ENCODE results near the gene SRP72. TPM values are rescaled to one million over a fixed set of nuclear protein-coding genes. Genes with fewer than 3 reads are reported as not detected.
"Not testable (repeated sequence)": the region's sequence is repeated elsewhere in the genome, so short reads cannot be mapped to it uniquely, and the experiment has no call there.

SRP72 gene, protein sequence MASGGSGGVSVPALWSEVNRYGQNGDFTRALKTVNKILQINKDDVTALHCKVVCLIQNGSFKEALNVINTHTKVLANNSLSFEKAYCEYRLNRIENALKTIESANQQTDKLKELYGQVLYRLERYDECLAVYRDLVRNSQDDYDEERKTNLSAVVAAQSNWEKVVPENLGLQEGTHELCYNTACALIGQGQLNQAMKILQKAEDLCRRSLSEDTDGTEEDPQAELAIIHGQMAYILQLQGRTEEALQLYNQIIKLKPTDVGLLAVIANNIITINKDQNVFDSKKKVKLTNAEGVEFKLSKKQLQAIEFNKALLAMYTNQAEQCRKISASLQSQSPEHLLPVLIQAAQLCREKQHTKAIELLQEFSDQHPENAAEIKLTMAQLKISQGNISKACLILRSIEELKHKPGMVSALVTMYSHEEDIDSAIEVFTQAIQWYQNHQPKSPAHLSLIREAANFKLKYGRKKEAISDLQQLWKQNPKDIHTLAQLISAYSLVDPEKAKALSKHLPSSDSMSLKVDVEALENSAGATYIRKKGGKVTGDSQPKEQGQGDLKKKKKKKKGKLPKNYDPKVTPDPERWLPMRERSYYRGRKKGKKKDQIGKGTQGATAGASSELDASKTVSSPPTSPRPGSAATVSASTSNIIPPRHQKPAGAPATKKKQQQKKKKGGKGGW
- total RNA-seq, result 155 and 156 TPM in 2 replicates

DNA sequence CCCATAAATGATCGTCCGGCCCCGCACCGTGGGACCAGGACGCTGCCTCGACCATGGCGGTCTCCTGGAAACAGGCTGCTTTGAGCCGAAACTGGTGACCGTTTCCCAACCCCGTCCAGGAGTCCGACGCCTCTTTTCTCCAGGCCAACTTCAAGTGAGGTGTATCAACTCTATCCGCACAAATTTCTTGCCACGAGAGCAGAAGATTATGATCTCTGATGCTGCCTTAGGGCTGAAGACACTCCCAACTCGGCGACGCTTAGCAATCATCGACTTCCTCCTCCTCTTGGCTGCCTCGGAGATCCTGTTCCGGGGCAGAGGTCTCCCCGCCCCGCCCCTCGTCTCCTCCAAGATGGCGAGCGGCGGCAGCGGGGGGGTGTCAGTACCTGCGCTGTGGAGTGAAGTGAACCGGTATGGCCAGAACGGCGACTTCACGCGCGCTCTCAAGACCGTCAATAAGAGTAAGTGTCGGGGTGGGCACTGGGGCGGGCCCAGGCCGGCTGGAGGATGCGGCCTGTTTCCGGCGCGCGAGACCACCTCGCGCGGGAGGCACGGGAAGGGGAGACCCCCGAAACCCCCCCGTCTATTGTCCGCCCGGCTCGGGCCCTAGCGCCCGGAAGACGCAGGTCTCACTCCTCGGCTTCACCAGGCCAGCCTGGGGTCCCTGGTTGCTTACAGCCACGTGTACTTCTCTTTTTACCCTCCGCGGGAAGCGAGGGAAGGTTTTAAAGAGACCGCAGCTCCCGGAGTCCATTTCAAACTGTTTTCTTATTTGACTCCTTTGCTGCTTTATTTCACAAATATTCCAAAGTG is at the start of gene SRP72:
Gene SRP72 (plus strand): TSS at position 334 of the 813 bp plus-strand sequence. CDS start 19 bp downstream, at position 353.
- intact Hi-C loops (cut with micrococcal nuclease), result loop anchor here (1.0 to 5.0 kb wide), 9 partner anchors 31 to 920 kb away; partner anchors contain the start of genes AASDH, CLOCK, EXOC1 and PAICS

DNA sequence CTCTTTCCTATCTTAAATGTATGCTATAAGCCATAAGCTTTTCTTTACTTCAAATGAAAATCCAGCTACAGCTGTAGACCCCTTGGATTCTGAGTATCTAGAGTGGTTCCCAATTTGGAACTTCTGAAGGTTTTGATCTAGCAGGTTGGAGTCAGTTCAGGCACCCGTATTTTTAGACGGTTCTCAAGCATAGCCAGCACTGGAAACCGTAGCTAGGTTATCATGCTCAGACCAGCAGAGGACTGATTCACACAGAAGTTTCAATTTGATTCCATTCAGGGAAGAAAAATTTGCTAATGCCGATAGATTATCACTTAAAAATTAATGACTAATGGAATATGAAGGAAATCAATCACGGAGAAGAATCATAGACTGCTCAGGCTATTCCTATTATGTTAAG is 43.2 kb upstream of the SRP72 start:
- intact Hi-C loops (cut with micrococcal nuclease), result no loop called here

DNA sequence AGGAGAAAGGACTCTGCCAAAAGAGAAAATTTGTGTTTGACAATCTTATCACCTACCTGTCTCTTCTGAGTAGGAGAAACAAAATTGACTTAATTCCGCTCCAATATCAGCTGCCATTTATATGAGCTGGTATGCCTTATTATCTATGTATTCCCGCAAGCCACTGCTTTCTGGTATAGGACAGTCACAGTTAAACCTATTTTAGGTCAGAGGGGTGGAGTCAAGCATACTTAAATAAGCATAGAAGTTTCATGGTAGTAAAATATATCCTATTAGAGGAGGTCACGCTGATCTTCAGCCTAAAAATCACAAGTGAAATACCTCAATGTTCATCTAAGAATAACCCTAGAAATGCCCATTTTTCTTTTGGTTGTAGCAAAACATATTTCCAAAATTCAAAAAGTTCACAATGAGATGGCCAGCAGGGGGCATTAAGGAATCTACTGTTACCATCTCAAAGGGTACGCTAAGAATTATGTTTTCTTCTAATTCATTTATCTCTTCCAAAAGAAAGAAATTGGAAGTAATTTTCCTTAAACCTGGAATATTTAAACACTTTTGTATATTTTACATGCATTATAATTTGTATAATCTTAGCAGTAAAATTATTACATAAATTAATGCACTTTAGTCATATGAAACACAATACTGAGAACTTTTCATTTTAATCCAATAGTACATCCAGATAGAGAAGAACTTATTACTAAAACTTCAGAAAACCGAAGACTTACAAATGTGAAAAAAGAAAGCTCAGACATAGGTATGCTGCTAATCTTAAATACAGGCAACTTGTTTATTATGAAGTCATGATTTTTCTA is 42.5 kb upstream of the SRP72 start:
- intact Hi-C loops (cut with micrococcal nuclease), result loop anchor here (1.0 kb wide), 4 partner anchors 10 to 411 kb away; partner anchors contain the start of gene PPAT

DNA sequence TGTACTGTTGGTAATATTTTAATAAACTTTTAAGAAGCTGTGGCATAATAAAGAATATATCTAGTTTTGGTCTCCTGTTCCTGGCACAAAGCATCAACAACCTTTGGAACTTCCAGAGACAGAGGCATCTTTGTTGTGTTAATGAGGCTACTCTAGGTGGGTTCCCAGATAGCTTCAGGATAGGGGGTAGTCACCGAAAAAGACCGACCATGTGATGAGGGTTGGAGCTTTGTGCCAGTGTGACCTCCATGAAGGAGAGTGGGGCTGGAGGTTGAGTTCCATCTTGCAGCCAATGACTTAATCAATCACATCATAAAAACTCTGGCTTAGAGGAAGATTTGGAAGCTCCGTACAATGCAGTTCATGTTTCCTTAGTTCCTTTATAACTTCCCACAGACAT is 41.9 kb upstream of the SRP72 start:
- intact Hi-C loops (cut with micrococcal nuclease), result loop anchor here (1.0 kb wide), 4 partner anchors 10 to 411 kb away; partner anchors contain the start of gene PPAT

DNA sequence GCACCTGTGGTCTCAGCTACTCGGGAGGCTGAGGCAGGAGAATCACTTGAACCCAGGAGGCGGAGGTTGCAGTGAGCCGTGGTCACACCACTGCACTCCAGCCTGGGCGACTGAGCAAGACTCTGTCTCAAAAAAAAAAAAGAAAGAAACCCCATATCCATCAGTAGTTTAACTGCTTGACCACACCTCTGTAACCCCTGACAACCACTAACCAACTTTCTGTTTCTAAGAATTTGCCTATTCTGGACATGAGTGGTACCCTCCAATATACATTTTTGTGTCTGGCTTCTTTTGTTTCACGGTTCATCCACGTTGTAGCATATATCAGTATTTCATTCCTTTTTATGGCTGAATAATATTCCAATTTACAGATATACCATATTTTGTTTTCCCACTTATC is 41.1 kb upstream of the SRP72 start:
- intact Hi-C loops (cut with micrococcal nuclease), result no loop called here

DNA sequence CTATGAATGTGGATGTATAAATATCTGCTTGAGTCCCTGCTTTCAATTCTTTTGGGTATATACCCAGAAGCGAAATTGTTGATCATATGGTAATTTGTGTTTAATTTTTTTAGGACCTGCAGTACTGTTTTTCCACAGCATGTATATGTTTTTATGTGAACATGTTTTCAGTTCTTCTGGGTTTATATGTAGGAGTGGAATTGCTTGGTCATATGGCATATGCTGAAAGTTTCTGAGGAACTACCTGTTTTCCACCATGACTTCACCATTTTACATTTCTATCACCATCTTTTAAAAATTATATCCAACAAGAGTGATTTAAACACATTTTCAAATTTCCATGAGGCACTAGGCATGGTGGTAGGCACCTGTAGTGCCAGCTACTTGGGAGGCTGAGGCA is 40.2 kb upstream of the SRP72 start:
- intact Hi-C loops (cut with micrococcal nuclease), result no loop called here

DNA sequence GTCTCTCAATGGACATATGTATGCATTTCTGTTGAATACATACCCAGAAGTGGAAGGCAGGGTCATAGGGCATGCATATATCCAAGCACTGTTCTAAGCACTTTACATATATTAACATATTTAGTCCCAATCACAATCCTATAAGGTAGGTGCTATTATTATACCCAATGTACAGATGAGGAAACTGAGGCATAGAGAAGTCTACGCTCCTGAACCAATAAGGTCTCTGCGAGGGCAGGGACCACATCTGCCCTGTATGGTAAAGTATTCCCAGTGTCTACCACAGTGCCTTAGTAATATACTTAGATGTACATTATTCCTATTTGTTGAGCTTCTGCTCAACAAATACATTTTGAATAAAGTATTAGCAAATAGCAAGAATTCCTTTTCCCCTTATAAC is 37.2 kb upstream of the SRP72 start:
- intact Hi-C loops (cut with micrococcal nuclease), result no loop called here

DNA sequence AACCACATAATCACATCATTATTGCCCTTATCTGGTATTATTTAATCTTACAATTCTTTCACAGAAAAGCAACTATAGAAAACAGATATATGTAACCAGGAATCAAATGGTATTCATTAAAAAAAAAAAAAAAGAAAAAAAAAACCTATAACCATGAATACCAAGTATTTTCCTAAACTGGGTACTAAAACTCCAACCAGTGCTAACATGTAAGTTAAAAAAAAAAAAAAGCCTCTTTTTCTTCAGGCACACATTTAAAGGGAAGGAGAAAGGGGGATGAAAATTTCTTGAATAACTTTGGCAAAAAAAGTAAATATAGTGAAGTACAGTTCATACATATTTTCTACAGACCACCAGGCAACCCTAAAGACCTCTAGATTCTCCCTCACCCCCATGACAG is 34.1 kb upstream of the SRP72 start:
- intact Hi-C loops (cut with micrococcal nuclease), result no loop called here

DNA sequence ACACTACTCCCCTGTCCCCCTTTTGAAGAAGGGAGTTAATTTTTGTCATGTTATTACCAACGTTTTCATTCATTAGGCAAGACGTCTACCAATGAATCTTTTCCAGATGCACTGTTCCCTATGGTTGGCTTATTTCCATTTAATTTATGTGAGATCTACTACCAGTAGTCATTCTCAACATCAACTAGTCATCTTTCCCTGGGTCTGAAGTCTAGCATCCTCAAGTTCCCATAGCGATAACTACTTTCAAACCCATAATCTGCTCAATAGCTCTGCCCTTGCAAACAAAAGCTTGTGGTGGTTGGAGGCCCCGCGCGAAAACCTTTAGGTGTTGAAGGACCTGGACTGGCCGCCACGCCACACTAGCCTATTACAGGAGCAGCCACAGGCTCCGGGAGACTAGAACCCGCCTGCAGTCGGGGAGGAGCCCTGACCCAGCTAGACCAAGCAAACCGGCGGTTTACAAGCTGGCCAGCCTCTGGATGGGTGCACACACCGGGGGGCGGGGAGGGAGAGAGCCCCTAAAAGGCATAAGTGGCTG is 32.7 kb upstream of the SRP72 start:
- intact Hi-C loops (cut with micrococcal nuclease), result loop anchor here (1.0 to 5.0 kb wide), 9 partner anchors 9 to 1037 kb away; partner anchors contain the start of genes AASDH, CEP135, EXOC1 and REST

DNA sequence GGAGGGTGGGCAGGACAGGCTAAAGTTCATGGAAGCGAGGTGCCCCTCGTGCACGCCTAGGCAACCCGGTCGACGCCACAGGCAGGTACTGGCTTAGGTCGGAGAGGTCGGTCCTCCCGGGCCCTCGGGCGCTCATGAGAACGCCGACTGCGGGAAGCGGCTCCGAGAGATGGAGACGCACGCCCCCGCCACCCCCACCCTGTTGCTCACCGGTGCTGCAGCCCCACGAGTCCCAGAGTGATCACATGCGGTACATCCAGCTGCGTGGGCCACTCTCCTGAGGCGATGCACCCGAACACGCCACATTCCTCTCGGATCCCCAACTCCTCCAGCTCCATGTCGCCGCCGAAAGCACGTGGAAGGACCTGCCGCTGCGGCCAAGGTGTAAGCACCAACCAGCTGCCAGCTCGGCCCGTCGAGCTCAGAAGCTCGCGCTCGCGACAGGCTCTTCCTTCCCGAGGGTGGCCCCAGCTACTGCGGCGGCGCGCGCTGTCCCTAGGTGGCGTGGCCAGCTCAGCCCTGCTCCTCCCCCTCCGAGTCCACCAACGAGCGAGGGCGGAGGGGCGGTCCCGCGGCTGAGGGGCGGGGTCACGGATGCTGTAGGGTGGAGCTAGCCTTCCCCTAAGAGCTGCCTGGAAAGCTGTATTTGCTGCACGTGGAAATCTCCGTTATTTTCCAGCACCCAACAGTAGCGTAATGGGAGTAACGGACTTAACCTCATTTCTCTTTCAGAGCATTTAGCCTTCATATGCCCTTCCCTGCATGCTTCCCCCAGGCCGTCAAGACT is 32.1 kb upstream of the SRP72 start, which contains the start of gene PPAT:
Gene PPAT (minus strand): TSS at position 476 of the 787 bp plus-strand sequence. CDS start 138 bp downstream, at position 338.
- intact Hi-C loops (cut with micrococcal nuclease), result loop anchor here (1.0 to 5.0 kb wide), 9 partner anchors 10 to 1038 kb away; partner anchors contain the start of genes AASDH, CEP135, EXOC1 and REST

DNA sequence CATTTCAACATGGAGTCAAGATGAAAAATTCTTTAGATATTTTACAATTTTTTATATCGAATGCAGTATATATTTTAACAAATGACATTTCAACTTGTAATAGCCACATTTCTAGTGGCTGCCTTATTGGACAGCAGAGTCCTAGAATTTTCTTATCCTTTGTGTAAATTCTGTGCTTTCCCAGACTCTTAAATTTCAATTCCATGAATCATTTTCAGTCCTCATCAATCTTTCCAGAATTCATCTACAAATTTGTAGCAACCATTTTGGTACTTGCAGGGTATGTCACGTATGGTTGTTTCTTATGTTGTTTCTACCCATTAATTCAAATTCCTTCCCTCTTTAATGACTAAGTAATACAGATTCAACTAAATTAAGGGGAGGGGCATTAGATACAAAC is 28.7 kb upstream of the SRP72 start:
- intact Hi-C loops (cut with micrococcal nuclease), result loop anchor here (5.0 kb wide), 3 partner anchors 214 to 1041 kb away; partner anchors contain the start of genes SPINK2 and TMEM165

DNA sequence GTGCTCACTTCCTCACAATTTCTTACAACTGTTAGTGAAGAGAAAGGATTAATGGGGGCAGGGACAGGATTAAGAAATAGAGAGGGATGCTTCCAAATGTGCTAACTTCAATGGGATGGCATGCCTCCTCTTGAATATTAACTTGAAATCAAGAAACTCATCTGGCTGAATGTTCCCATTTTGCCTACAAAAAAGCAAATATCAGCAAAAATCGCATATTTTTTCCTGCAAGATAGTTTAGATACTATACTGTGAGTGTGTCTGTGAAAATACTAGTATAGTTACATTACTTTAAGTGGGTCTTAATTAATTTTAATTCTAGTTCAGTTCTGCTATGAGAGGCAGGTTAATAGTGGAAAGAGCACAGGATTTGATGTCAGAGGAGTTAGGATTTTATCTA is 26.4 kb upstream of the SRP72 start:
- intact Hi-C loops (cut with micrococcal nuclease), result no loop called here

DNA sequence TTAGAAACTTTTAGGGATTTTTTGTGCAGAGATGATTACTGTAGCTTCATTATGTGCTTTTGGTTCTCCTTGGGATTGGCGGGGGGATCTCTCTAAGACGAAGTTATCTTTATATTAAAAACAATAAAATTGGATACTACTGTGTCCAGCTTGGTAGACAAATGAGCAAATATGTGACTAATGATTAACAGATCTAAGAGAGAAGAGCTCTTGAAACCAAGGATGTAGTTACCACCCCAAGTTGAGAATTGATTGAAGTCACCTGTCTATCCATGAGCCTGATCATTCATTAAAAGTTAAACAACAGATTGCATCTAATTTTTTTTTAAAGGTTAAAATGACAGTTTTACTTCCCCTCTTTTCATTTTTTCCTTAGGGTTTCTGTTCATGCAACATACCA is 22.7 kb upstream of the SRP72 start:
- intact Hi-C loops (cut with micrococcal nuclease), result no loop called here

DNA sequence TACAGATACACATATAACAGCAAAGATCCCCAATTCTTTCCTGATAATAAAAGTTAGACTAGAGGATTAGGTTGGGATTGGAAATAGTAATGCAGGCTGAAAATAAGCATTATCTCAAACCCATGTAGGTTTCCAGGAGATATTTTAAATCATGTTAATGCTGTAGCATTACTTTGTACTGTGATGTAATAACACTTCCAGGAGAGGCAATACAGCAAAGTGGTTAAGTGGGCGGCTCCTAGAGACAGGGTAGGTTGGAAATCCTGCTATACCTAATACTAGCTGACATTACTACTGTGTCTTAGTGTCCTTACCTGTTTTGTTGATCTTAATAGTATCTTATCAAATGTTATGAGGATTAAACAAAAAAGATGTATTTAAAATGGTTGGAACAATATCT is 21.7 kb upstream of the SRP72 start:
- intact Hi-C loops (cut with micrococcal nuclease), result no loop called here

DNA sequence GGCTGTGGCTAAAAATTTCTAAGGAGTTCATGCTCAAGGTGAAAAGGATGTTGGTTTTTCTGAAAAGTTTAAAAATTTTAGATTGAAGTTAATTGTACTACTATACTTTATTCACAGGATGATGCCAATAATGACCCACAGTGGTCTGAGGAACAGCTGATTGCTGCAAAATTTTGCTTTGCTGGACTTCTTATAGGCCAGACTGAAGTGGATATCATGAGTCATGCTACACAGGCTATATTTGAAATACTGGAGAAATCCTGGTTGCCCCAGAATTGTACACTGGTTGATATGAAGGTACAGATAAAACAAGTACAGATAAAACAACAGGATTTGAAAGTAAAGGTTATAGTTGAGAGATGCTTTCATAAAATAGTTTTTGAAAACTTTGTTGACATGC is 19.1 kb upstream of the SRP72 start:
- intact Hi-C loops (cut with micrococcal nuclease), result no loop called here

DNA sequence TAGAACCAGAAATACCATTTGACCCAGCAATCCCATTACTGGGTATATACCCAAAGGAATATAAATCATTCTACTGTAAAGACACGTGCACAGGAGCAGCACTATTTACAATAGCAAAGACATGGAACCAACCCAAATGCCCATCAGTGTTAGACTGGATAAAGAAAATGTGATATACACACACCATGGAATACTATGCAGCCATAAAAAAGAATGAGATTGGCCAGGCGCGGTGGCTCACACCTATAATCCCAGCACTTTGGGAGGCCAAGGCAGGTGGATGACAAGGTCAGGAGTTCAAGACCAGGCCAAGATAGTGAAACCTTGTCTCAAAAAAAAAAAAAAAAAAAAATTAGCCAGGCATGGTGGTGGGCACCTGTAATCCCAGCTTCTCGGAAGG is 17.9 kb upstream of the SRP72 start:
- intact Hi-C loops (cut with micrococcal nuclease), result not testable (repeated sequence)

DNA sequence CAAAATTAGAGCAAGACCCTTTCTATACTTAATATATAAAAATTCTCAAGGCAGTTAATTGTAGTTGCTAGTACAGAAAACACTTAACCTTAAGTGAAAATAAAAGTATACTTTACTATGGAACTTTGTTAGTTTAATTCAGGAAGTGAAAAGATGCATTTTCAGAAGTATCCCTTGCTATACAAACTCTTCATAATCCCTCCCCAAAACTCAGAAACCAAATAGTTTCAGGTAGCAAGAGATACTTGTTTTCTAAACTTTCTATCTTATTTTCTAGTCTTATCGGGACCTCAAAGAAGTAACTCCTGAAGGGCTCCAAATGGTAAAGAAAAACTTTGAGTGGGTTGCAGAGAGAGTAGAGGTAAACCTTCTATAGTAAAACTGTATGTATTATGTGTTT is 17.1 kb upstream of the SRP72 start:
- intact Hi-C loops (cut with micrococcal nuclease), result no loop called here

DNA sequence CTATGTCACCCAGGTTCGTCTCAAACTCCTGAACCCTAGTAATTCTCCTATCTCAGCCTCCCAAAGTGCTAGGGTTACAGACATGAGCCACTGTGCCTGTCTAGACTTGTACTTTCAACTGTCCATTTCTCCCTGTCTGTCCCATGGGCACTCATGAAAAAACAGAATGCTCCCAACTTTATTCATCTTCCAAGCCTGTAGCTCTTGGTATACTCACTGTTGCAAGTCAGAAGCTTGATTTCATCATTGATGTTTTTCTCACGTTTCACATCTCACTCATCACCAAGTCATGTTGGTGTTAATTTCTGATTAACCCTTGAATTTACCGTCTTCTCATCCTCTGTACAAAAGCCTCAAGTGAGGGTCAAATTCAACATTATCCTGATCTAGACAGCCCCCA is 7.3 kb upstream of the SRP72 start:
- intact Hi-C loops (cut with micrococcal nuclease), result no loop called here

DNA sequence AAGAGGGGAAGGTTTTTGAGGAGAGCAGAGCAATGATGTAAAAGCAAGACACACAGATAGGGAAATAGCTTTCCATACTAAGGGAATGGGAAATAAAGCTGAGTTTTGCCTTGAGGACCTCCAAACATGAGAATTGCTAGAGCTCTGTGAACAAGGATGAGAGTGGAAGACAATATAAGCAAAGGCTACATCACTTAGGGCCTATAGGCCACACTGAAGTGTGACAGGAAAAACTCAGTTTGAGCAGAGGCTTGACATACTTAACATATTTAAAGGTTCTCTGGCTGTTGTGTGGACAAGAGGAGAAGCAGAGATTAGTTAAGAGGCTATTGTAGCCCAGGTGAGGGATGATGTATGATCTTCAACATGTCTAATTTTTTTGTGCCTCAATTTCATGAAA is 5.3 kb upstream of the SRP72 start:
- intact Hi-C loops (cut with micrococcal nuclease), result no loop called here
